PC-3 (cell line): ENCODE measurements around the gene SLC43A3. TPM values are rescaled to one million over a fixed set of nuclear protein-coding genes. Genes with fewer than 3 reads are reported as not detected.

ENCODE experiments used
- ATAC-seq: fragments of 200-7000 bp; cut with Tn5 transposase; 2 replicates; pipeline ENCODE4 v1.9.1; 2020; ENCODE audit warnings: mild to moderate bottlenecking, moderate library complexity
- BruUV-seq: library from RNA; stranded (reverse); fragments of 400-500 nt; replicated peaks from 2 replicates; lab custom pipeline; 2021; lab: Mats Ljungman, UMichigan
- CTCF ChIA-PET: fragments of 300-600 bp; sonication (Branson Sonifier 250); formaldehyde crosslinking; loops from one replicate; lab custom pipeline; 2022; ENCODE audit warnings: antibody characterized with exemption; lab: Charles Lee
- POLR2A ChIA-PET: fragments of 300-600 bp; sonication (Branson Sonifier 250); formaldehyde crosslinking; loops from one replicate; lab custom pipeline; 2022; ENCODE audit warnings: antibody characterized with exemption; ENCODE audit not compliant: unreplicated experiment; lab: Charles Lee
- DNase-seq: peaks from one replicate; pipeline ENCODE4 v3.0.0-alpha.2; 2015
- H2AFZ ChIP-seq: fragments of 300-600 bp; sonication (generic); 2 replicates; pipeline ENCODE4 v1.6.0; 2016; ENCODE audit warnings: antibody characterized with exemption, low read length
- H3F3A ChIP-seq: fragments of 300-600 bp; sonication (generic); one replicate; pipeline ENCODE4 v1.6.0; 2017; ENCODE audit warnings: antibody characterized with exemption, low read length, control low read depth, mild to moderate bottlenecking; ENCODE audit not compliant: unreplicated experiment
- H3K27ac ChIP-seq: fragments of 300-600 bp; sonication (generic); 2 replicates; pipeline ENCODE4 v1.5.1; 2016; ENCODE audit warnings: mild to moderate bottlenecking, low read length
- H3K27me3 ChIP-seq: fragments of 300-600 bp; sonication (generic); 2 replicates; pipeline ENCODE4 v1.6.1; 2016; ENCODE audit warnings: low read length, mixed read lengths
- H3K36me3 ChIP-seq: fragments of 300-600 bp; sonication (generic); 2 replicates; pipeline ENCODE4 v1.6.1; 2016; ENCODE audit warnings: low read depth, mixed run types, low read length, mixed read lengths
- H3K4me1 ChIP-seq: fragments of 300-600 bp; sonication (generic); 2 replicates; pipeline ENCODE4 v1.5.1; 2016; ENCODE audit warnings: low read length; ENCODE audit not compliant: insufficient read depth
- H3K4me2 ChIP-seq: fragments of 300-600 bp; sonication (generic); 2 replicates; pipeline ENCODE4 v1.6.0; 2016; ENCODE audit warnings: low read length
- H3K4me3 ChIP-seq: fragments of 300-600 bp; sonication (generic); 2 replicates; pipeline ENCODE4 v1.5.1; 2016; ENCODE audit warnings: mild to moderate bottlenecking, low read length, mixed read lengths
- H3K79me2 ChIP-seq: fragments of 300-600 bp; sonication (generic); 2 replicates; pipeline ENCODE4 v1.6.1; 2017; ENCODE audit warnings: low read length, mixed read lengths
- H3K9ac ChIP-seq: fragments of 300-600 bp; sonication (generic); 2 replicates; pipeline ENCODE4 v1.6.0; 2016; ENCODE audit warnings: mild to moderate bottlenecking, low read length
- H3K9me2 ChIP-seq: fragments of 300-600 bp; sonication (generic); replicated peaks from 2 replicates; pipeline ENCODE4 v1.6.1; 2016; ENCODE audit warnings: mixed run types, low read length, mixed read lengths
- H3K9me3 ChIP-seq: fragments of 300-600 bp; sonication (generic); 2 replicates; pipeline ENCODE4 v1.6.1; 2016; ENCODE audit warnings: low read length, mixed read lengths
- H4K20me1 ChIP-seq: fragments of 300-600 bp; sonication (generic); 2 replicates; pipeline ENCODE4 v1.6.1; 2016; ENCODE audit warnings: low read length, mixed read lengths
- EZH2 ChIP-seq: fragments of 300-600 bp; sonication (generic); IDR thresholded peaks from one replicate; pipeline ENCODE4 v1.6.1; 2017; ENCODE audit warnings: antibody characterized with exemption, mild to moderate bottlenecking, low read length; ENCODE audit not compliant: unreplicated experiment
- EZH2phosphoT487 ChIP-seq: fragments of 300-600 bp; sonication (generic); IDR thresholded peaks from 2 replicates; pipeline ENCODE4 v1.6.1; 2018; ENCODE audit warnings: mild to moderate bottlenecking, antibody characterized with exemption, low read length, borderline replicate concordance
- intact Hi-C: fragments of 100-400 bp; cut with micrococcal nuclease; formaldehyde crosslinking; loops from 2 replicates; pipeline ENCODE4 v1.9.0; 2023
- total RNA-seq: library from RNA; depleted of rRNA; stranded (reverse); fragments of >200 nt; gene quantifications from 2 replicates; pipeline ENCODE4 v1.2.3, GENCODE V29; 2014
- TF ChIP-seq, protein P1 (sequence below): fragments of 300-600 bp; sonication (generic); conservative IDR thresholded peaks from 2 replicates; pipeline ENCODE4 v1.5.1; 2017; ENCODE audit warnings: antibody characterized with exemption, low read depth, mild to moderate bottlenecking, low read length

Gene SLC43A3
- total RNA-seq, 1 experiment from 2014 or later, result 35.0 TPM

GRCh38 chr11:57460022-57460757 lies 33.3 kb upstream of the SLC43A3 start, which contains the start of gene RTN4RL2:
Gene RTN4RL2, plus strand, starts transcription at chr11:57460528. Its CDS starts 338 bp downstream, at chr11:57460866.
- ChIA-PET POLR2A (no interaction called here), CTCF (interaction anchor here (0.7 kb wide), 2 partner anchors 19 to 116 kb away, joined by 3 to 4 read pairs; no protein-coding TSS in a partner anchor)
- intact Hi-C loops, result no loop called here
- Histone ChIP-seq H3K9me2 (no peaks in the 10 kb centered on the region), H3K4me1 (peaks cover 24% of the 10 kb centered on the region), H3K27ac (no peak within 1 kb of the TSS), H3F3A (no peaks in the 10 kb centered on the region), H2AFZ (peak within 1 kb of the TSS; percentile 90), H3K79me2 (no peaks in the 10 kb centered on the region), H3K4me3 (peak within 1 kb of the TSS; percentile 58), H3K36me3 (no peaks in the 10 kb centered on the region), H4K20me1 (no peaks in the 10 kb centered on the region), H3K27me3 (peaks cover 13% of the 10 kb centered on the region), H3K4me2 (peak within 1 kb of the TSS; percentile 77), H3K9ac (no peak within 1 kb of the TSS), H3K9me3 (no peaks in the 10 kb centered on the region)
- DNase-seq (peak; percentile 72), ATAC-seq (peak; percentile 36)
- BruUV-seq, result no TSS peak
- no peak for TF ChIP-seq EZH2phosphoT487
- TF ChIP-seq, protein P1, sequence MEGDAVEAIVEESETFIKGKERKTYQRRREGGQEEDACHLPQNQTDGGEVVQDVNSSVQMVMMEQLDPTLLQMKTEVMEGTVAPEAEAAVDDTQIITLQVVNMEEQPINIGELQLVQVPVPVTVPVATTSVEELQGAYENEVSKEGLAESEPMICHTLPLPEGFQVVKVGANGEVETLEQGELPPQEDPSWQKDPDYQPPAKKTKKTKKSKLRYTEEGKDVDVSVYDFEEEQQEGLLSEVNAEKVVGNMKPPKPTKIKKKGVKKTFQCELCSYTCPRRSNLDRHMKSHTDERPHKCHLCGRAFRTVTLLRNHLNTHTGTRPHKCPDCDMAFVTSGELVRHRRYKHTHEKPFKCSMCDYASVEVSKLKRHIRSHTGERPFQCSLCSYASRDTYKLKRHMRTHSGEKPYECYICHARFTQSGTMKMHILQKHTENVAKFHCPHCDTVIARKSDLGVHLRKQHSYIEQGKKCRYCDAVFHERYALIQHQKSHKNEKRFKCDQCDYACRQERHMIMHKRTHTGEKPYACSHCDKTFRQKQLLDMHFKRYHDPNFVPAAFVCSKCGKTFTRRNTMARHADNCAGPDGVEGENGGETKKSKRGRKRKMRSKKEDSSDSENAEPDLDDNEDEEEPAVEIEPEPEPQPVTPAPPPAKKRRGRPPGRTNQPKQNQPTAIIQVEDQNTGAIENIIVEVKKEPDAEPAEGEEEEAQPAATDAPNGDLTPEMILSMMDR, result peak; percentile 33; the same call in 1 of the 2 replicates

GRCh38 chr11:57459164-57460021 lies 32.5 kb upstream of the SLC43A3 start:
- Histone ChIP-seq H3K36me3 (no peaks in the 10 kb centered on the region), H3K9ac (no peak overlapping the region), H2AFZ (peak overlapping the region; percentile 90), H3K9me2 (no peaks in the 10 kb centered on the region), H3K4me1 (peaks cover 24% of the 10 kb centered on the region), H3K4me3 (peak overlapping the region; percentile 58), H3K79me2 (no peaks in the 10 kb centered on the region), H3K27me3 (peaks cover 13% of the 10 kb centered on the region), H3K4me2 (peak overlapping the region; percentile 77), H3K9me3 (no peaks in the 10 kb centered on the region), H3F3A (no peaks in the 10 kb centered on the region), H3K27ac (no peak overlapping the region), H4K20me1 (no peaks in the 10 kb centered on the region)
- ATAC-seq (no peak), DNase-seq (peak; percentile 30)
- BruUV-seq, result no TSS peak
- POLR2A ChIA-PET, result interaction anchor here (0.6 kb wide), 2 partner anchors 15 to 341 kb away, joined by 4 read pairs; no protein-coding TSS in a partner anchor
- CTCF ChIA-PET, result interaction anchor here (0.6 to 2.1 kb wide), 6 partner anchors 15 to 115 kb away, joined by 3 to 21 read pairs (median 4); no protein-coding TSS in a partner anchor
- TF ChIP-seq, protein P1, result no peak
- TF ChIP-seq EZH2 (peak; percentile 88), EZH2phosphoT487 (peak; percentile 16; the same call in 1 of the 2 replicates)
- intact Hi-C loops, result no loop called here
